Measurements from ENCODE around the gene NDUFAF3.
A peak's percentile ranks its signal among the peaks of the same experiment; 100 is the strongest.

Gene NDUFAF3, protein sequence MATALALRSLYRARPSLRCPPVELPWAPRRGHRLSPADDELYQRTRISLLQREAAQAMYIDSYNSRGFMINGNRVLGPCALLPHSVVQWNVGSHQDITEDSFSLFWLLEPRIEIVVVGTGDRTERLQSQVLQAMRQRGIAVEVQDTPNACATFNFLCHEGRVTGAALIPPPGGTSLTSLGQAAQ

DNA sequence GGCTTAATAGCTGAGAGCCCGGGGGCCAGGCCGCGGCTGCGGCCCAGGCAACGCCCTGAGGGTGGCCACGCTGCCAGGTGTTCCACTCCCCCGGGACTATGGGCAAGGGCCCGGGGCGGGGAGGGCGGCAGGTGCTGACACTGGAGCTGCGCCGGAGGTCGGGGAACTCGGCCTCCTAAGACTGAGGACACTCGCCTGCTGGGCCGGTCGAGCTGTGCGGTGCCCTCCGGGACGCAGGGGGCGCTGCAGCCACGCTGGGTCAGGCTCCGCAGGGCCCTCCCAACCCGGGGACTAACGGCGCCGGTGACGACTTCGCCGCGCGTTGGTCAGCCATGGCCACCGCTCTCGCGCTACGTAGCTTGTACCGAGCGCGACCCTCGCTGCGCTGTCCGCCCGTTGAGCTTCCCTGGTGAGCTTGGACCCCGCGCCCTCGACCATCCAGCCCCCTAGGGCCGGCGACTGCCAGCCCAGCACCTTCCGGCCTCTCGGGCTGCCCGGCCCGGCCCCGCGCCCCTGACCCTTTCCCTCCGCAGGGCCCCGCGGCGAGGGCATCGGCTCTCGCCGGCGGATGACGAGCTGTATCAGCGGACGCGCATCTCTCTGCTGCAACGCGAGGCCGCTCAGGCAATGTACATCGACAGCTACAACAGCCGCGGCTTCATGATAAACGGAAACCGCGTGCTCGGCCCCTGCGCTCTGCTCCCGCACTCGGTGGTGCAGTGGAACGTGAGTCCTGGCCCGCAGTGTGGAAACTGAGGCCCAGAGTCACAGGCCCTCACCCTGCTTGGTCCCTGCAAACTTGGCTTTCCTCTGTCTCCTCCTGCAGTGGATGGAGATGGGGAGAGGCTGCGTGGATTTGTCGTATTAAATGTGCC is at the start of gene NDUFAF3:
Gene NDUFAF3 (plus strand): TSS at position 309 of the 875 bp plus-strand sequence. CDS start 24 bp downstream, at position 333.
- DNase-seq: peak; percentile 96

DNA sequence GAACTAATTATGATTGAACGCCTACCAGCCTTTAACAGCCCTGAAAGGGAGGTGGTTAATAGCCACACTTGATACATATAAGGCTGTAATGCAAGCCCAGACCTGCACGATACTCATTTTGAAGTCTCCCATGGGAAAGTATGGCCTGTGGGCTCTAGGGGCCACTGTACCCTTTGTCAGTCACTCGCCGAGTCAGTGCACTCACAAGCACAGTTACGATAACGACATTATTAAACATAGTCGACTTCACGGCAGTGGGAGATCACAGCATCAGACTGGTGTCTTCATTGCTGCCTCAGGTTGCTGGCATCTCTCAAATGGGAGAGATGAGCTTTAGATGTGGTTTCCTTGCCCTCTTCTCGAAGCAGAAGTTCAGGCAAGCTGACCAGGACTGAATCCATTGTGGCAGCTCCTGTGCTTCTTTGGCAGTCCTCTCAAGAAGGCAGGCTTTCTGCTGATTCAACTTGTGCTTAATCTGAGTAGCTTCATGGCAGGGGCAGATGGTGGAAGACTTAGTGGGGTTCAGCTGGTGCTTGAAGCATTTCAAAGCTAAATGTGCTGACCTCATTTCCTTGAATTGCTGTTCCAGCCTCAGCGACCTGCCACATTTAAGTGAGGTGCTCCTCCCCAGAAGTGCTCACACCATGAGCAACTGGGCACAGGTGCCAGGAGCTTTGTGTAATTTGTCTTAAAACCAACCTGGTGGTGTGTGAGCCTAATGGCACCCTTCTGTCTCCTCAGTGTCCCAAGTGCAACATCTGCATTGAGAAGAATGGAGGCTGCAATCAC is 47.7 kb upstream of the NDUFAF3 start:
- DNase-seq: no peak

DNA sequence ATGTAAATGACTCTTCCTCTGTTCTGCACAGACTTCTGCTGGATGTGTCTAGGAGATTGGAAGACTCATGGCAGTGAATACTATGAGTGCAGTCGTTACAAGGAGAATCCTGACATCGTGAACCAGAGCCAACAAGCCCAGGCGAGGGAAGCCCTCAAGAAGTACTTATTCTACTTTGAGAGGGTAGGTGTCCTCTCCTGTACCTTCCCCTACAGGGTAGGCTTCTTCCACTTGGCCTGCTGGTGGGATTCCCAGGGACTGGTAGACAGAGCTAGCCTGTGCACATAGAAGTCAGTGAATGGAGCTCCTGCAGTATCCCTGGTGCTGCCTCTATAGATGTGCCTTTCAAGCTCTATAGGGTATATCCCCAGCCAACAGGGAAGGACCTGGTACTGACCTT is 42.5 kb upstream of the NDUFAF3 start:
- no peak for DNase-seq

DNA sequence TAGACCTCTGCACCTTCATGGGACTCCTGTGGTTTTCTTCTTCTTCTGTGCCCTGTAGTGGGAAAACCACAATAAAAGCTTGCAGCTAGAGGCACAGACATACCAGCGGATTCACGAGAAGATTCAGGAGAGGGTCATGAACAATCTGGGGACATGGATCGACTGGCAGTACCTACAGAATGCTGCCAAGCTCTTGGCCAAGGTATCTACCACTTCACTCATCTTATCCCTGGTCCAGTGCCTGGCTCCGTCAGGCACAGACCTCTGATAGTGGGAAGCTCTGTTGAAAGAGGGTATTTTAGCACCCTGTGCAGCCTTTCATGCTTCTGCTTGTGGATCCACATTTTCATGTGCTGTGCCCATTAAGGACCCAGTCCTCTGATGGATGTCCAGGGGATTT is 41.6 kb upstream of the NDUFAF3 start:
- no peak for DNase-seq

DNA sequence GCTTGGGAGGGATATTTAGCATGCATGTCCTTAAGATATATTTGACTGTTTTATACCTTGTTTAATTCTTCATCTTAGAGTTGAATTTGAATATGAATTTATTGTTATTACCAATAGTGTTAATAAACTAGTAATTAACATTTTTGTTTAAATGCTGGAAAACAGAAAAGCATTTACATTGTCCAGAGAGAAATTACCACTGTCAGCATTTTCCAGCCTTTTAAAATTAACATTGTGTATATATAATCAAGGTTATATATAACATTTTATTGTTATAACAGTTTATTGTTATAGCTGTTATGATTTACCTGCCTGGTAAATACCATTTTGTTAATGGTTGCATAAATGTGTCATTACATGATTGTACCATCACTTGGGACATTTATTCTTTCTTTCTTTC is 39.9 kb upstream of the NDUFAF3 start:
- DNase-seq: no peak

DNA sequence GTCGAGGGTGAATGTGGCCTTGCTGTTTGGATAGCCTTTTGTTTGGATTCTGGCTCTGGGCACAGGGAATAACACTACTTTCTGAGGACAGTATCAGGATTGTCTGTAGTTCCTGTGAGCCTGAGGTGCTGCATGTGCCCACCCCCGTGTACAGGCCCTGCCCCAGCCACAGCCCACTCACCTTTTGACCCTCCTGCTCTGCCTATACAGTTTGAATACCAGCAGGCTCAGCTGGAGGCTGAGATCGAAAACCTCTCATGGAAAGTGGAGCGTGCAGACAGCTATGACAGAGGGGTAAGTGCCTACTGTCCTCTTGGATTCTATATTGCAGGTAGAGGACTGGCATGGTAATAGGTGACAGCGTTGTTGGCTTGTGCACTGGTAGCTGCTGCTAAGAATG is 39.2 kb upstream of the NDUFAF3 start:
- DNase-seq: no peak

DNA sequence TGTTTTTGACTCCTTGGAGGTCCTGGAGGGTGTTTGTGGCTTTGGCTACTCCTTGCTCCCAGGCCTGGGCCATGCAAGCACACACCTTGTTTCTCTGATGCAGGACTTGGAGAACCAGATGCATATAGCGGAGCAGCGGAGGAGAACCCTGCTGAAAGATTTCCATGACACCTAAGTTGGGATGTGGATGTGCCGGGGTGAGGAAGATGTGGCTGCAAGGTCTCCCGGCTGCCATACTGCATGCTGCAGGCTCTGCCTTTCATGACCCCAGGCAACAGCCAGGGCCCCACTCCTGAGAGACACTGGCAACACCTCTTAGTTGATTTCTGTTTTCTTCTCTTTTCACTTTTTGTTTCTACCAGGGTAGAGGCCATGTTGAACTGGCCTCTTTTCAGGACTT is 38.8 kb upstream of the NDUFAF3 start:
- no peak for DNase-seq

DNA sequence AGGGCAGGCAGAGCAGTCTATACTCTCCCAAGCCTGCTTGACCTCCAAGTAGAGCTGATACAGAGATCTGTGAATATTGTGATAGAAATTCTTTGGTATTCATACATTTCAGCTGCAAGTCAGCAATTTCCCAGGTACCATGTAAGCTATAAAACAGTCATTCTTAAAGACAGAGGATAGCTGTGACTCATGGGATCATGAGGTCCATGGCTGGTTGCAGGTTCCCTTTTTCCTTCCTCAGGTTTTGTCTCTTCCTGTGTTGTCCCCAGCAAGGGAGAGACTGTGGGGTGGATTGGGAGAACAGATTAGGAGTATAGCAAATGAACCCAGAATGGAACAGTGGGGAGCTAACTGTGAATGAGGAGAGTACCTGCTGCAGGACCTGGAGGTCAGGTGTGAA is 37.3 kb upstream of the NDUFAF3 start:
- DNase-seq: no peak

DNA sequence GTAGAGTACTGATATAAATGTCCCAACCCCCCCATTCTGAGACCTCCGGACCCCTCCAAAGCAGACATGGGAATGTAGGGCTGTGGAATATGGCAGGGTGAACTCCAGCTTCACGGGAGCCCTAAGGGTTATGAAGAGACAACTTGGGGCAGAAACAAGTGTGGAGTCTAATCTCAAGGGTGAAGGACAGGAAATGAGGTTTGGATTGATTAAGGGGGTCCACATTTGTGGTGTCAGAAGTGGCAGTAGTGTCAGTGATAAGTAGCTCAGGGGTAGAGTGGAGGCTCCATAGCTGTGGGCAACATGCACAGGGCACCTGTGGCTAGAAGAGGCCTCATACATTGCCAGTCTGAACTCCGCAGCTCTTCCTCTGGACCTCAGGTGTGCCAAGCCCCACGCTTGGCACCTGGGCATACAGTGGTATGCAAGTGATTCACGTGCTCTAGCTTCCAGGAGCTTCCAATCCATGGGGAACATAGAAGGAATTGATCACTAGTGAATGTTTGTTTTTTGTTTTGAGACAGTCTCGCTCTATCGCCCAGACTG is 36.0 kb upstream of the NDUFAF3 start:
- DNase-seq: no peak

DNA sequence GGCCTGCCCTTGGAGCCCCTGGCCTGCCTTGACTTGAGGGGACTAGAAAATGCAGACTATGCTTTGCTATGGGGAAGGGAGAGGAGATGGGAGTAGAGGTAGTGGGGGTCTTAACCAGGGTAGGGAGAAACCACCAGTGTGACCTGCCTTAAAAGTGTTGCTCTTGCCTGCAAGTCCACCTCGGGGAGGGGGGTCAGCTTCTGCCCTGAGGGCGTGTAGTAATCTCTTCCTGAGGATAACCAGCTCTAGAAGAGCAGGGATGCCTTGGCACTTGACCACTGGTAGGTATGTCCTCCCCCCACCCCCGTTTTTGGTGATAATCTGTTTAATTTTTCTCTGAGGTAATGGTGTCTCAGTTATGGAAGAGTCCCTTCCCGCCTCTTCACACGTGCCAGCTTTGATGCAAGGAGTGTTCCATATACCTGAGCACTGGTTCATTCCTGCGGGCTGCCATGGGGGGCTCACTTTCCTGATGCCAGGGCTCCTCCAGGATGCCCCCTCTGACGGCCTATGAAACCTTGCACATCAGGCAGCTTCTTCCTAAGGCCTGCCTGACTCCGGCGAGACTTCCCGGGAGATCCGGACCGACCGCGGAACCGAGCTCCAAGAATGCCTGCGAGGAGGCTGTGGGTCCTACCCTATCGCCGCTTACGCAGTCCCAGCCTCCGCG is 32.7 kb upstream of the NDUFAF3 start:
- DNase-seq: no peak

DNA sequence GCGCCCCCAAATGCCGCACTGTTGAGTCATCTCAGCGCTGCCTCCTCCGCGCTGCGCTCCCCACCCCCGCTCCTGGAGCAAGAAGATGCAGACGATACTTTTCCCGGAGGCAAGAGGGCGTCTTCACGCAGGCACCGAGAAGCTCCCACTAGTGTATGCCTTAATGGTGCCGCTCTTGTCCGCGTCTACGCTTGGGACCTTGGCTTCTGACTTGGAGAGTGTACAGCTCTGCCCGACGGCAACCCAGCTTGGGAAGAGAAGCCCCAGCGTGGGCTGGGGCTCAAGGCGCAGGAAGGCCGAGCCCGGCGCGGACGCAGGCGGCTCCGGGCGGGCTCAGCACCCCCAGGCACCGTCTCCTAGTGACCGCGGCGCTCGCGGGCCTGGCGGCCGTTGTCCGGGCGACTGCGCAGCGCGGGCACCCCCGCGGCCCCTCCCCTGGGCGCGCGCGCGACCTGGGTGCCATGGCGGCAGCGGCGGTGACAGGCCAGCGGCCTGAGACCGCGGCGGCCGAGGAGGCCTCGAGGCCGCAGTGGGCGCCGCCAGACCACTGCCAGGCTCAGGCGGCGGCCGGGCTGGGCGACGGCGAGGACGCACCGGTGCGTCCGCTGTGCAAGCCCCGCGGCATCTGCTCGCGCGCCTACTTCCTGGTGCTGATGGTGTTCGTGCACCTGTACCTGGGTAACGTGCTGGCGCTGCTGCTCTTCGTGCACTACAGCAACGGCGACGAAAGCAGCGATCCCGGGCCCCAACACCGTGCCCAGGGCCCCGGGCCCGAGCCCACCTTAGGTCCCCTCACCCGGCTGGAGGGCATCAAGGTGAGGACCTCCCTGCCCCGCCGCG is 31.9 kb upstream of the NDUFAF3 start, which contains the start of gene P4HTM:
Gene P4HTM (plus strand): TSS at position 446 of the 840 bp plus-strand sequence. CDS start 16 bp downstream, at position 462.
- DNase-seq: peak; percentile 89

DNA sequence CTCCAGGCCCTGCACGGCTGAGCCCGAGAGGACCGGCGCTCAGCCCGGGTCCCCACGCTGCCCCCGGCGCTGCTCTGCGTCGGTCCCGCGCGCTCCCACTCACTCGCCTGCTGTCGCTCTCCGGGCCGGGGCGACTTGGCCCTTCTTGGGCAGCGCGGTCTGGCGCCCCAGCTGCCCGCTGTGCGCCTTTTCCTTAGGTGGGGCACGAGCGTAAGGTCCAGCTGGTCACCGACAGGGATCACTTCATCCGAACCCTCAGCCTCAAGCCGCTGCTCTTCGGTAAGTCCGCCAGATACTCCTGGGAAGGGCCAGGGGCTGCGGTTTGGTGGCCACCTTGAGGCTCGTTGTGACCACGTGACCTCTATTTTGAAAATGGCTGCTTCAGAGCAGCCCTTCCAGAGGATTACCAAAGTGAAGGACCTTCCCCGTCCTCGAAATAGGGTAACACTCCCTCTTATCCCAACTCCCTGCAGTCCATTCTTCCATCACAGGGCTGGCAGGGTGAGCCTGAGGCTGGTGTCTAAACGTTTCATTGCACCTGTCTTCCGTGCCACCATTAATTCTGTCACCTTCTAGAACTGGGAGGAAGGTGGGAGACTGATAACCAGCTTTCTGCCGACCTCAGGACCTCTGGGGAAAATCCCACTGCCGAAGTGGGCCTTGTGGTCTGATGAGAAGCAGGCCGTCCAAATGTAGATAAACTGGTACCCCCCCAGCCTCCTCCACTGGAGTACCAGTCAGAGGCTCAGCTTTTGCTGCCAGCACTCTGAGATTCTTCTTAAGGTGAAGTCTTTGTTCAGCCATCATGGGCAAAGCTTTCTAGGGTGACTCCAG is 31.1 kb upstream of the NDUFAF3 start:
- peak; percentile 56 for DNase-seq

DNA sequence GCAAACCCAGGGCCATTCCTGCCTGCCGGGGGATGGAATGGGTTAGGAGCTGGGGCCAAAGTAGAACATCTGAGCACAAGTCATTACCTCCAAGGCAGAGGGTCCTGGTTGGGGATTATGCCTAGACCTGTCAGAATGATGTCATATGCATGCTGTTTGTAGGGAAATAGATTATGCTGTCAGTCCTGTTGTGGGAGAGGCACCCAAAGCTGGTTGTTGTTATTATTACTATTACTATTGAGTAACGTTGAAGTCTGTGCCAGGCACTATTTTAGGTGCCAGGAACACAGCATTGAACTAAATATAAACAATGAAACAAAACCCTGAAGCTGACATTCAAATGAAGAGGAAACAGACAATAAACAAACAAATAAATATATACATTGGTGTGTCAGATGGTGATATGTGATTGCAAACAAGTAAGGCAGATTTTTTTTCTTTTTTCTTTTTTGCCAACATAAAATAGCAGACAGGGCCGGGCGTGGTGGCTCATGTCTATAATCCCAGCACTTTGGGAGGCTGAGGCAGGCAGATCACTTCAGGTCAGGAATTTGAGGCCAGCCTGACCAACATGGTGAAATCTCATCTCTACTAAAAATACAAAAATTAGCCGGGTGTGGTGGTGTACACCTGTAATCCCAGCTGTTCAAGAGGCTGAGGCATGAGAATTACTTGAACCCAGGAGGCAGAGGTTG is 29.9 kb upstream of the NDUFAF3 start:
- no peak for DNase-seq

DNA sequence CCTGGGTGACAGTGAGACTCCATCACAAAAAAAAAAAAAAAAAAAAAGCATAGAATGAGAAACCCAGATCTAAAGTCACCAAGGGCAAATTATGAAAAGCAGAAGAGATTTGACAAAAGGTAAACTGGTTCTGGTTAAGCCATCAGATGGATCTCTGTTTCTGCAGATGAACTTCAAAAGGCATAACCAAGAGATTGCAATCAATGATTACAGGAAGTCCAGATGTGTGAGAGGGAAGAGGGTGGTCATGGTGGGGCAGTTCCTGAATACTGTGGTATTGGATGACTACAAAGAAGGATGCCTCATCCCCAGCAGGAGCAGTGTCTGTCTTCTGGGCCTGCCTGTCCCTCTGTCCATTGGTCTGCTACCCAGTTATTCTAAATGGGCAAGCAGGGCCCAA is 28.1 kb upstream of the NDUFAF3 start:
- DNase-seq: no peak

DNA sequence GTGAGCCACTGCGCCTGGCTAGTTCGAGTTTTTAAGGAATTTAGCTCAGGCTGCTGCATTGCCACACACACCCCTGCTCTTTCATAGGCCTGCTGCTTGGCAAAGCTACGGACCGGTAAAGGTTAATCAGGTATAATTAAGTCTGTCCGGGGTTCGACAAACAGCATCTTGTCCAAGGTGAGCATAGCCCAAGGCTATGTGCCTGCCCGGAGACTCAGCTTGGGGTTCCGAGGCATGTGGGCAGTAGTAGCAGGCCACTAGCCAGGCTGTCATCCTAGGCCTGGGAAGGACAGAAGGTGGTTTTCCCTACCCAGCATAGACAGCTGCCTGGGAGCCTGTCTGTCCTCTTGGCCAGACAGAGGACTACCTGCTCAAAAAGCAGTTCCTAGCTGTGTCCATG is 25.3 kb upstream of the NDUFAF3 start:
- DNase-seq: no peak

DNA sequence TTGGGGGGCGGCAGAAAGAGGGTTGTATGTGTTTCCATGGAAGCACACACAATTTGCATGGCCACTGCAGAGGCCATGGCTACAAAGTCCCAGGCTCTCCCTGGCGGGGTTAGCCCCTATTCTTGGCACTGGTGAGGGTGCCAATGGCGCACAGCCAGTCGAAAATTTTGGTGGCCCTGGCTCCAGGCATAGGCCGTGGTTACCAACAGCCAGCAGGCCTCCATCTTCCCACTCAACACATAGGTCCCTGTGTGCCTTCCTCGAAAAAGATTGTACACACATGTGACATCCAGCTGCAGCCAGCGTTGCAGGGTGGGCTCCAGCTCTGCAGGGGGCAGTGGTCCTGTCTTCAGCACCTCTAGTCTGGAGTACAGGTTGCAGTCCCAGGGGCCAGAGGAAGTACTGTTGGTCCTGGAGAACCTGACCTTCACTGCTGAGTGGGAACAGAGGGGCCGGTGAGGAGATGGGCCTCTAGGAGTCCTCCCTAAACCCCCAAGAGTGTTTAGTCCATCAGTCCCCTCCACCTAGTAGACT is 24.8 kb upstream of the NDUFAF3 start:
- no peak for DNase-seq

DNA sequence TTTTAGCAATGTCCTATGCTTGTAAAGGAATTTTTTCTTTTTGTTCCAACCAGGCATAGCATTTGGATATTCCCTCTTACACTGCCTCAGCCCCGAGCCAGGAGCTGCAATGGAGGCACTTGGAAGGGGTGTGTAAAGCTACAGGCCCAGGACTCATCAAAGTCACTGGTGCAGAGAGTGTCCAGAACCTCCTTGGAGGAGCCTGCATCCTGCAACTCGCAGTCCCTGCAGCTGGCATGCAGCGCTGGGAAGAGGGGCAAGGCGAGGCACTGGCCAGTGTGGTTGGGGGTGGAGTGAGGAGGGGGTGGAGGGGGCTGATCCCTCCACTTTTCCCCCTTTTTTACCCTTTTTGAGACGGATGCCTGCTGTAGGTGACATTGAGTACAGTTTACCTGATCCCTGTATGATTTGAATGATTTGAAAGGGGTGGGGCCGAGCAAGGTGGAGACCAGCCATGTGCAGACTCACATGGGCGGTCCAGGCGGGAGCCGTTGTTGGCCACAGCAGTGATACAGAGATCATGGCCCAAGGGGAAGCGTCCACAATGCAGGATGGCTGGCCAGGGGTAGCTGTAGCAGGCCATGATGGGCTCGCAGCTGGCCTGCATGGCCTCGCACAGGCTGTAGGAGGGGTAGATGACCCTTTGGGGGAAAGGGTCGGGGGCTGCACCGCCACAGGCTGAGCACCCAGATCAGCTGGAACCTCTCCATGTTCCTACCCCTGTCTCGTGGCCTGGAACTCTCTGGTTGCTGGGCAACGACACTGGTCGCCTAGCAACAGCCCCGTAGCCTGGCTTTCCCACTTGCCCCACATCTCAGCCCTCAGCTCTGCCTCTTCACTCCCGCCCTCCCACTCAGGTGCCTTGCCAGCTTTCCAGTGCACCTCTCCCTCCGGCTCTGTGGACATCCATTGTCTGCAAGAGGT is 23.9 kb upstream of the NDUFAF3 start:
- DNase-seq: no peak

DNA sequence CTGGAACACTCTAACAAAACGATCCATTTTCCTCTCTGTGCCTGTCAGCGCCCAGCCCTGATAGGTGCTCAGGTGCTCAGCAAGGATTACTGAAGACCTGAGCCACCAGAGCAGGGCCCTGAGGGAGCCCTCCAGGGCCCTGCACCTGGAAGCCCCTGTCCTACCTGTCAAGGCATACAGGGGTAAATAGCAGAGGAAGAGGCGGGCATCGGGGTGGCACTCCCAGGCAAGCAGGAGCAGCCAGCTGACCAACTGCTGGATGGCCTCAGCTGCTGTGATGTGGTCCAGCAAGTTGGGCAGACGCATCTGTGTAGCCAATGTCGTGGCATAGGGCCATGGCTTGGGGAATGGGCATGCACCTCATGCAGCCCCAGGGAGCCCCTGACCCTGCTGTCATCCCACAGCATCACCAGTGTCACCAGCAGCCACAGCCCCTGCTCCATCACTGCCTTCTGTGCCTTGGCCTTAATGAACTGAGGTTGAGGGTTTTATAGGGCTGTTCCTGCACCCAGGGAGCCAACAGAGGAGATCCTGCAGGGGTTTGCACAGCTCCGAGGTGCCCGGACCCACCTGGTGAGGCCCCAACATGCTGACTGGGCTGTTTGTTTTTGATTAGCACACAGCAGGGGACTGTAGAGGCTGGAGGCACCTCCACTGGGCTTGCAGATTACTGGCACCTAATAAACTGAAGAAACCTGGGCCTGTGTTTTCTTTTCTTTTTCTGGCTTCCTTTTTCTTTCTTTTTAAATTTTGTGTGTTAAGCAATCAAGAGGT is 22.6 kb upstream of the NDUFAF3 start:
- no peak for DNase-seq

All from activated CD4-positive, alpha-beta T cell treated with anti-CD3 and anti-CD28 coated beads, Interleukin-10, Interleukin-2, amounts not matched to agents 100 ng/mL and 50 ng/mL, durations not matched to agents 16 hours and 8 hours (primary cell).